H1 (cell line): Measurements from ENCODE around the gene SLIT2. TPM values are rescaled to one million over a fixed set of nuclear protein-coding genes. Genes with fewer than 3 reads are reported as not detected.

Experiments
- CBX8 ChIP-seq: fragments of 300-800, 300-1000 bp; sonication (generic); IDR thresholded peaks from 2 replicates; pipeline ENCODE4 v1.7.1; 2016; ENCODE audit warnings: low read depth, low read length, borderline replicate concordance
- KDM1A ChIP-seq: fragments of 200-600, 300-600 bp; sonication (generic); IDR thresholded peaks from 2 replicates; pipeline ENCODE4 v1.7.1; 2016; ENCODE audit warnings: mild to moderate bottlenecking, low read length, borderline replicate concordance
- polyA plus RNA-seq, 7 experiments: library from polyadenylated mRNA; depleted of rRNA in 3 of 7; stranded (reverse) in 5 of 7; unstranded in 2 of 7; fragments of >200 nt in 5 of 7; fragments of 200-250 nt in 2 of 7; gene quantifications; 1 replicate in 5 of 7; 2 replicates in 1 of 7; 4 replicates in 1 of 7; pipeline versions ENCODE4 v1.2.1 to v1.2.3, GENCODE V29; 2011 to 2013; ENCODE audit warnings: missing spikeins in 2 of 7, mixed read lengths in 2 of 7
- total RNA-seq: library from RNA; stranded (reverse); fragmentation: NEBNext Ultra II Directional; extraction: Animal tissue kit (Norgen Biotek cat#: 25700); gene quantifications from 2 replicates; pipeline ENCODE4 v1.2.1, GENCODE V29; 2021

The SLIT2 gene
- total and polyA plus RNA-seq, 2 of the 8 experiments (the other 6 are each of a cell fraction or from before 2014, with no cell fraction given), result 2.0 to 13.7 TPM

- no peak for TF ChIP-seq KDM1A
- no peak for TF ChIP-seq CBX8
These were observed 36.4 kb downstream of the SLIT2 start (continued) for GRCh38 chr4:20288047-20288650.
